Trophoblast cell (in vitro differentiated cells and primary cell): Measurements from ENCODE around the gene MYH11.
"Not testable (repeated sequence)": the region's sequence is repeated elsewhere in the genome, so short reads cannot be mapped to it uniquely, and the experiment has no call there.

Experiments
- DNase-seq, 2 donors: peaks; one replicate each; pipeline ENCODE4 v3.0.0-alpha.2; 2016
- H2AFZ ChIP-seq: 2 replicates; pipeline ENCODE4 v1.6.1; 2013; ENCODE audit warnings: low read length, moderate library complexity, mild to moderate bottlenecking; ENCODE audit not compliant: insufficient read depth, poor library complexity
- H2AK5ac ChIP-seq: 2 replicates; pipeline ENCODE4 v1.6.1; 2013; ENCODE audit warnings: mild to moderate bottlenecking, low read length
- H2BK120ac ChIP-seq: 2 replicates; pipeline ENCODE4 v1.6.1; 2013; ENCODE audit warnings: low read length, mild to moderate bottlenecking, moderate library complexity; ENCODE audit not compliant: insufficient read depth, poor library complexity
- H2BK12ac ChIP-seq: 2 replicates; pipeline ENCODE4 v1.6.1; 2013; ENCODE audit warnings: mild to moderate bottlenecking, low read length, moderate library complexity
- H2BK5ac ChIP-seq: 2 replicates; pipeline ENCODE4 v1.6.1; 2013; ENCODE audit warnings: low read length, low read depth, moderate library complexity, mild to moderate bottlenecking; ENCODE audit not compliant: poor library complexity
- H3K14ac ChIP-seq: 2 replicates; pipeline ENCODE4 v1.6.1; 2013; ENCODE audit warnings: mild to moderate bottlenecking, low read length
- H3K18ac ChIP-seq: 2 replicates; pipeline ENCODE4 v1.6.1; 2013; ENCODE audit warnings: mild to moderate bottlenecking, low read length
- H3K23ac ChIP-seq: 2 replicates; pipeline ENCODE4 v1.6.1; 2013; ENCODE audit warnings: low read length
- H3K27ac ChIP-seq: 2 replicates; pipeline ENCODE4 v1.5.1; 2013; ENCODE audit warnings: low read depth, mild to moderate bottlenecking, inconsistent platforms, low read length, moderate library complexity
- H3K27me3 ChIP-seq: 2 replicates; pipeline ENCODE4 v1.6.1; 2013; ENCODE audit warnings: inconsistent platforms, mild to moderate bottlenecking, low read length, moderate library complexity; ENCODE audit not compliant: insufficient read depth
- H3K36me3 ChIP-seq, 2 experiments: 1 replicate in 1 of 2; 2 replicates in 1 of 2; pipeline ENCODE4 v1.6.1; 2013; ENCODE audit warnings: low read length in 2 of 2, mild to moderate bottlenecking in 2 of 2, moderate library complexity in 1 of 2; ENCODE audit not compliant: insufficient read depth in 2 of 2, control insufficient read depth in 1 of 2
- H3K4ac ChIP-seq: 2 replicates; pipeline ENCODE4 v1.6.1; 2013; ENCODE audit warnings: low read depth, mild to moderate bottlenecking, low read length, moderate library complexity
- H3K4me1 ChIP-seq, 2 experiments: 1 replicate in 1 of 2; 2 replicates in 1 of 2; pipeline ENCODE4 v1.6.1; 2013; ENCODE audit warnings: low read length in 2 of 2, mild to moderate bottlenecking in 2 of 2, moderate library complexity in 1 of 2; ENCODE audit not compliant: insufficient read depth in 2 of 2, control insufficient read depth in 1 of 2
- H3K4me2 ChIP-seq: 2 replicates; pipeline ENCODE4 v1.6.1; 2013; ENCODE audit warnings: inconsistent platforms, mild to moderate bottlenecking, low read length, moderate library complexity
- H3K4me3 ChIP-seq: 2 replicates; pipeline ENCODE4 v1.5.1; 2013; ENCODE audit warnings: mild to moderate bottlenecking, low read depth, low read length, inconsistent platforms
- H3K79me1 ChIP-seq: one replicate; pipeline ENCODE4 v1.6.1; 2013; ENCODE audit warnings: low read length
- H3K79me2 ChIP-seq: 2 replicates; pipeline ENCODE4 v1.6.1; 2013; ENCODE audit warnings: low read length, mild to moderate bottlenecking; ENCODE audit not compliant: control insufficient read depth, insufficient read depth, poor library complexity
- H3K9ac ChIP-seq: 2 replicates; pipeline ENCODE4 v1.6.1; 2013; ENCODE audit warnings: mild to moderate bottlenecking, low read length
- H3K9me3 ChIP-seq: 2 replicates; pipeline ENCODE4 v1.6.1; 2013; ENCODE audit warnings: low read depth, mild to moderate bottlenecking, control low read depth, inconsistent platforms, low read length; ENCODE audit not compliant: insufficient read depth
- H4K12ac ChIP-seq: 2 replicates; pipeline ENCODE4 v1.6.1; 2013; ENCODE audit warnings: low read depth, mild to moderate bottlenecking, low read length, moderate library complexity
- H4K8ac ChIP-seq: 2 replicates; pipeline ENCODE4 v1.6.1; 2013; ENCODE audit warnings: low read depth, mild to moderate bottlenecking, low read length, moderate library complexity
- H4K91ac ChIP-seq: one replicate; pipeline ENCODE4 v1.6.1; 2013; ENCODE audit warnings: low read depth, mild to moderate bottlenecking, low read length, moderate library complexity
- WGBS: extraction: QIAGEN DNeasy Blood & Tissue Kit; methylation state at CpG from one replicate; pipeline ENCODE4 v1.1.7; 2013; ENCODE audit warnings: missing lambda C conversion rate; ENCODE audit not compliant: insufficient read length, insufficient coverage; ENCODE audit errors: extremely low coverage; 5-methylcytosine and 5-hydroxymethylcytosine counted together

Gene MYH11

GRCh38 chr16:15699819-15700218, 157.0 kb downstream of the MYH11 start:
- Histone ChIP-seq H3K14ac (no peak overlapping the region), H3K27me3 (no peaks in the 10 kb centered on the region), H3K79me1 (no peaks in the 10 kb centered on the region), H3K4me3 (no peak overlapping the region), H3K23ac (no peak overlapping the region), H3K9ac (no peak overlapping the region), H4K91ac (no peak overlapping the region), H3K79me2 (no peaks in the 10 kb centered on the region), H3K36me3 (peaks cover 46 to 47% of the 10 kb centered on the region in 2 experiments), H3K4me2 (no peak overlapping the region), H4K8ac (no peak overlapping the region), H2BK12ac (no peak overlapping the region), H3K4ac (no peak overlapping the region), H2BK120ac (no peak overlapping the region), H2BK5ac (no peak overlapping the region), H3K18ac (no peak overlapping the region), H3K9me3 (no peaks in the 10 kb centered on the region), H2AFZ (no peak overlapping the region), H3K27ac (no peak overlapping the region), H2AK5ac (no peak overlapping the region), H3K4me1 (no peaks in the 10 kb centered on the region), H4K12ac (no peak overlapping the region)
- no peak for DNase-seq
- WGBS, result no CpG with 5 or more reads among the region's 12 CpGs

- Histone ChIP-seq H2AK5ac (no peak overlapping the region), H3K27me3 (no peaks in the 10 kb centered on the region), H3K23ac (no peak overlapping the region), H3K4me3 (peak overlapping the region; percentile 27), H2AFZ (no peak overlapping the region), H4K8ac (no peak overlapping the region), H3K9me3 (no peaks in the 10 kb centered on the region), H2BK120ac (no peak overlapping the region), H3K27ac (no peak overlapping the region), H3K79me1 (no peaks in the 10 kb centered on the region), H3K4me1 (no peaks in the 10 kb centered on the region), H4K12ac (no peak overlapping the region), H3K9ac (no peak overlapping the region), H3K14ac (no peak overlapping the region), H2BK5ac (no peak overlapping the region), H3K79me2 (no peaks in the 10 kb centered on the region), H2BK12ac (no peak overlapping the region), H3K4ac (no peak overlapping the region), H3K18ac (no peak overlapping the region), H4K91ac (no peak overlapping the region), H3K36me3 (peaks cover 72 to 74% of the 10 kb centered on the region in 2 experiments), H3K4me2 (no peak overlapping the region)
- no peak for DNase-seq
- no CpG with 5 or more reads among the region's 5 CpGs for WGBS
Measured at GRCh38 chr16:15694499-15694898, 162.3 kb downstream of the MYH11 start.

- not testable (repeated sequence) for H3K4me3 ChIP-seq, H3K9ac ChIP-seq, H3K18ac ChIP-seq, H3K27me3 ChIP-seq, H2BK120ac ChIP-seq, H3K9me3 ChIP-seq, DNase-seq, H3K27ac ChIP-seq, H3K4me2 ChIP-seq, H4K12ac ChIP-seq, H4K91ac ChIP-seq, H3K14ac ChIP-seq, H2AK5ac ChIP-seq, H2BK12ac ChIP-seq, H2BK5ac ChIP-seq, H3K4me1 ChIP-seq, H3K79me1 ChIP-seq, H3K79me2 ChIP-seq, H3K4ac ChIP-seq, H2AFZ ChIP-seq, H3K23ac ChIP-seq, H4K8ac ChIP-seq
- peaks cover 62 to 70% of the 10 kb centered on the region in 2 experiments for H3K36me3 ChIP-seq
- no CpG with 5 or more reads among the region's 1 CpG for WGBS
Measured at GRCh38 chr16:15692508-15692907, 164.3 kb downstream of the MYH11 start.

GRCh38 chr16:15691046-15691445, 165.8 kb downstream of the MYH11 start:
- Histone ChIP-seq H2BK120ac (no peak overlapping the region), H3K23ac (no peak overlapping the region), H3K14ac (no peak overlapping the region), H2AK5ac (no peak overlapping the region), H3K4me3 (no peak overlapping the region), H3K36me3 (peaks cover 61 to 68% of the 10 kb centered on the region in 2 experiments), H4K8ac (no peak overlapping the region), H3K79me2 (no peaks in the 10 kb centered on the region), H2BK5ac (no peak overlapping the region), H2AFZ (no peak overlapping the region), H3K27me3 (no peaks in the 10 kb centered on the region), H3K18ac (no peak overlapping the region), H3K9ac (peak overlapping the region; percentile 25), H3K27ac (no peak overlapping the region), H3K4me2 (no peak overlapping the region), H3K9me3 (no peaks in the 10 kb centered on the region), H4K91ac (no peak overlapping the region), H2BK12ac (no peak overlapping the region), H3K4me1 (no peaks in the 10 kb centered on the region), H3K79me1 (no peaks in the 10 kb centered on the region), H3K4ac (no peak overlapping the region), H4K12ac (no peak overlapping the region)
- WGBS, result no CpG with 5 or more reads among the region's 10 CpGs
- no peak for DNase-seq
